ENCODE data around the gene ATF1. TPM values are rescaled to one million over a fixed set of nuclear protein-coding genes. Genes with fewer than 3 reads are reported as not detected.

ATF1 gene
- total RNA-seq: 19.3 and 19.9 TPM in 2 replicates

DNA sequence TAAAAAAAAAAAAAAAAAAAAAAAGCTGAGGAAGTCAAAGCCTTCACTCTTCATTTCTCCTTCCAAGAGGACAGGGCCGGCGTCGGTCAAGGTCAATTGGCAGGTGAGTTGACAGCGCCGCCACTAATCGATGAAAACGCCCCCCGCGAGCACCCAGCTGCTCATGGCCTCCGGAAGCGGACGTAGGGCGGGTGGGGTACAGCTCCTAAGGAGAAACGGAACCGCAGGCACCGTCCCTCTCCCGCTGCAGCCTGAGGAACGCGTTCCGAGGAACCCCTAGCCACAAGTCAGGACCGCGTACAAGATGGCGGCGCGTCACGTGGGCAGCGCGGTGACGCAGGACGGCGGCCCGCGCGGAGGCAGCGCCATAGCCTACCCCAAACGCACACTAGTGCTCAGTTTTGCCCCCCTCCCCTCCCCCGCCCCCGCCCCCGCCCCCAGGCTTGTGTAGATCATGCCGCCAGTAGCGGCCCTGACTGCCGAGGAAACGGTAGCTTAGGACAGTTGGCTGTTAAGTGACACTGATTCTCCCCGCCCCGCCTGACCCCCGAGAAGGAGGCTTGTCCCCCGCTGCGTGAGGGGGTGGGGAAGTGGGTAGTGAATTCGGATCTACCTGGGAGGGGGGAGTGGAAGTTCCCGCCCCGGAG is at the start of gene ATF1:
Gene ATF1 (plus strand): TSS at position 463 of the 647 bp plus-strand sequence. CDS start 16,045 bp downstream, outside the sequence.

DNA sequence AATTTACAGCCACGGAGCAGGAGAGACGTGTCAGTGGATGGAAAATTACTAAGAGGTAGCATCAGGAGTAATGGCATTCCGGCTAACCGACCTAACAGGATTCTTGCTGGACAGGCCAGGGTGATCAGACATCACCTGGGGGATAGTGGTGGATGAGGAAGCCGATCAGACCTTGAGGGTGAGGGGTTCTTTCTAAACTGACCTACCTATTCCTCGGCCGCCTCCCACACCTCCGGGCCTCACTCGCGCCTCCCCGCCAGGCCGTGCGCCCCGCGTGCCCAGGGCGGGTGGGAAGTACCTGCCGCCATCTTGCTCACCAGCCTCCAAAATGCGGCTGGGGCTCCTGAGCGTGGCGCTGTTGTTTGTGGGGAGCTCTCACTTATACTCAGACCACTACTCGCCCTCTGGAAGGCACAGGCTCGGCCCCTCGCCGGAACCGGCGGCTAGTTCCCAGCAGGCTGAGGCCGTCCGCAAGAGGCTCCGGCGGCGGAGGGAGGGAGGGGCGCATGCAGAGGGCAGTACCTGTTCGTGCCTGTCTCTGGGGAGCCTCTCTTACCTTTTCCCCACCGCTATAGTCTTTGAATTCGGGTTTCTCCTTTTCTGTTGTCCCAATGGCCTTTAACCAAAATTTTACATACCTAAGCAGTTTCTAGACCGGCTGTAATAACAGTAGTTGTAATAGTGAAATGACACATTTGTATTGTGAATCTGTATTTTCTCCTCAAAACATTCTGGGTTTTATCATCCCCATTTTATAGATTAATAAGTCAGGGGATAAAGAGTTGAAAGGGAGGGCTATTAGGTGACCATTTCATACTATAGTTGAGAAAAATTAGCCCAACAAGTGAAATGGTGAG is 79.0 kb downstream of the ATF1 start, which contains the start of gene TMPRSS12:
Gene TMPRSS12 (plus strand): TSS at position 290 of the 857 bp plus-strand sequence. CDS start 39 bp downstream, at position 329.

Other genes with a start within 250 kb of the ATF1 start
- not detected in 2 replicates for gene TMPRSS12, start 78.8 kb downstream of the ATF1 start, total RNA-seq
- gene HIGD1C, start 188.4 kb downstream of the ATF1 start, total RNA-seq: not detected in 2 replicates

Data from pericardium fibroblast (primary cell).